ENCODE measurements around the gene TLL2.

GRCh38 chr10:96478355-96478754 lies 35.4 kb downstream of the TLL2 start:
- TF ChIP-seq CTCF (IDR thresholded peaks at IDR 0.05; ENCODE audit: borderline replicate concordance, extremely low read depth, low read length, poor library complexity, severe bottlenecking) = no peak
- no peak for TF ChIP-seq EZH2 (IDR thresholded peaks at IDR 0.05; ENCODE audit: borderline replicate concordance, low read depth, low read length, severe bottlenecking)
